NCI-H526 (cell line): ENCODE results near the gene SEMA5B.

ENCODE experiments used
- DNase-seq, 2 experiments: peaks; one replicate each; lab custom pipeline; 2025; lab: John Stamatoyannopoulos, UW

Gene SEMA5B

DNA sequence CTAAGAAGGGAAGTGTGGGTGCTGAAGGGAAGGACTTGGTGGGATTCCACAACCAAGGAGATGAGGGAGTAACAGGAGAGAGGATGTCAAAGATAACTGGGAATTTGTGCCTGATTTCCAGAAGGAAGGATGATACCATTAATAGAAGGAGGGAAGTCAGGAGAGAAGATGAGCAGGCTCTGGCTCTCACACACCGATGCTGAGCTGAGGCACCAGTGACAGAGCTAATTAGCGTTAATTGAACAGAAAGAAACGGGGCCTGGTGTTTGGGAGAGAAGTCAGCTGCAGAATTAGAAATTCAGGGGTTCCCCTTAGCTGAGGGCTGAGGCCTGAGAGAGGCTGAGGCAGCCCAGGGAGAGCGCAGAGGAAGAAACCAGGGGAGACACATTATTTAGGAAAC, 27.4 kb upstream of the SEMA5B start:
- no peak for DNase-seq

DNA sequence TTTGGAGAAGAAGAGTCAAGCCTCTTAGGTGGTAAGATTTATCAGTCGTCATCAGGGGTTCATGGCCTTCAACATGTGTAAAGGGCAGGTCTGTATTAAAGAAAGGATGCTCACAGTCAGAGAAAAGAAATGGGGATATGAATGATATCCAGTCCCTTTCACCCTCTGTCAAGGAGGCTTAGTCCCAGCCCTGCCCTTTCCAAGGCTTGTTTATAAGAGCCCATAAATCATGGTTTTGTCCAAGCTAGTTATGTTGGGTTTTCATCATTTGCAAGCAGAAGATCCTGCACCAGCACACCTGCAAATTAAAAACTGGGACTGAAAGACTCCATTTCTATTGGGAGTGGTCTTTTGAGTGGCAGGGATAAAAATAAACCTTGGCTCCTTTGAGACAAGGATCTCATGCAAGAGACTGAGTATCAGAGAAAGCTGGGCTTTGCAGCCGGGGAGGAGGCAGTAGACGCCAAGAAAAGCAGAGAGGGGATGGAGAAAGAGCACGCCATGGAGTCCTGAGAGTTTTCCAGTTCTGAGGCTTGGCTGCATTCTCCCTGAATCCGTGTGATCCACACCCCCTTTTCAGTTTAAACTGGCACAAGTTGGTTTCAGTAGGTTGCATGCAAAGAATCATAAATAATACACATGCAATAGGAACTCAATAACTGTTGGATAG, 26.7 kb upstream of the SEMA5B start:
- no peak for DNase-seq

DNA sequence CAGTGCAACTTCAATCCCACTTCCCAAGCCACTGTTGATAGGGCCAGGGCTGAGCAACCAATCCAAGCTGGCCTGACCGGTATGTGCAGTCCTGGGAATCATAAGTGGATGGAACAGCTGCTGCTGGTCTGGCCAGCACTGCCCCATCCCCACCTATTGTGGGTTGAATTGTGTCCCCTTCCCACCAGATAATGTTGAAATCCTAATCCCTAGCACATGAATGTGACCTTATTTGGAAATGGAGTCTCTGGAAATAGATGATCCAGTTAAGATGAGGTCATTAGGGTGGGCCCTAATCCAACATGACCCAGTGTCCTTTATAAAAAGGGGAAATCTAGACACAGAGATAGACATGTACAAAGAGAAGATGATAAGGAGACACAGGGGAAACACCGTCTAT, 25.5 kb upstream of the SEMA5B start:
- no peak for DNase-seq

DNA sequence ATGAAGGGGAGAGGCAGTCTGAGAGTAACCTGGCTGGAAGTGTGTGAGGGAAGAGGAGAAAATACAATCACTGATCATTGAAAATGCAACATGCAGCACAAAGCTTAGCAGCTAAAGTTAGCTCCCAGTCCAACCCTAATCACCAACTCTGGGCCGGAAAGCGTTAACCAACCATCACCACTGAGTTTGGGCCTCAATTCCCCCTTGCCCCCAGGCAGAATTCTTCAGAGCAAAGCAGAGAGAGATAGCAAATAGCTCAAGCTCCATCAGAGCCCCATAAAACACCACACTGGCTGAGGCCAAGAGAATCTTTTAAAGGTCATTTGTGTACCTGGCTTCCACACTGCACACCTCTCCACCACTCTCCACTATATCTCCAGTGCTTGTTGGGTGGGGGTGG, 23.1 kb upstream of the SEMA5B start:
- DNase-seq, result no peak

DNA sequence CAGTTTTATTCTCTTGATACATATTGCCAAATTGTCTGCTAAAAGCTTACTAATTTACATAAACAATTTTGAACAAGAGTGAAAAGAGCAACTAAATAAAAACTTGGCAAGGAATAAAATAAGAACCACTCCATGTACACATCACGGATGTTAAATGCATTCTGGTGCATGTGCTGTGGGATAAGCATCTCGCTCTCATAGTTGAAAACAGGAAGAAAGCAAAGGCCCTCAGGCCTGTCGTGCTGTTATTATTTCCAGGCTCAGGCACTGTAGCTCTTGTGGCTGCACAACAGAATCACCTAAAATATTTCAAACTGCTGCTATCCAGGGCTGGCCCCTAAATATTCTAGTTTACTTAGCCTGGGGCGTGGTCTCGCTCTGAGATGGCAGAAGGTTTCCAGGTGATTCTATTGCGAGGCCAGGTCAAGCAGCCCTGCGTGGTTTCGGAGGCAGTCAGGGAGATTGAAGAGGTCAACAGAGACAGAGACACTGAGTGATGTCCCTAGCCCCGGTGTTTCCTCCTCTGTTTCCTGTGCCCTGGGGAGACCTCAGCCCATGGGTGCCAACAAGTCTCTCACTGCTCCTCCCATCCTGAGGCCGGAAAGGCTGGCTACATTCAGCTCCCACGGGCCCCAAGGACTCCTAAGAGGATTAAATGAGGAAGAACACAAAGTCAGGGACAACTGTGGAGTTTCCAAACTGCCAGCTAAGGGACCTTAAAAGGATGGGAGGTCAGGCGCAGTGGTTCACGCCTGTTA, 21.1 kb upstream of the SEMA5B start:
- DNase-seq, result no peak

DNA sequence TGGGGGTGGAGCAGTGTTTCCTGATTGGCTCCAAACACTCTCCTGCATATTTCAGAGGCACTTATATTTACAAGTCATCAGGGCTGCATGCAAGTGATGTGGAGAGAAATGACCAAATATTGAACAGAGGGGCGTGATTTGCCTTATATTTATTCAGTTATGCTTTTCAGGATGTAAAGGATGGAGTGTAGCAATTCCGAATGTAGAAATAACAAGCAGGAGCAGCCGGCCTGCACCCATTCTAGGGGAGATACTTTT, 19.4 kb upstream of the SEMA5B start:
- no peak for DNase-seq

DNA sequence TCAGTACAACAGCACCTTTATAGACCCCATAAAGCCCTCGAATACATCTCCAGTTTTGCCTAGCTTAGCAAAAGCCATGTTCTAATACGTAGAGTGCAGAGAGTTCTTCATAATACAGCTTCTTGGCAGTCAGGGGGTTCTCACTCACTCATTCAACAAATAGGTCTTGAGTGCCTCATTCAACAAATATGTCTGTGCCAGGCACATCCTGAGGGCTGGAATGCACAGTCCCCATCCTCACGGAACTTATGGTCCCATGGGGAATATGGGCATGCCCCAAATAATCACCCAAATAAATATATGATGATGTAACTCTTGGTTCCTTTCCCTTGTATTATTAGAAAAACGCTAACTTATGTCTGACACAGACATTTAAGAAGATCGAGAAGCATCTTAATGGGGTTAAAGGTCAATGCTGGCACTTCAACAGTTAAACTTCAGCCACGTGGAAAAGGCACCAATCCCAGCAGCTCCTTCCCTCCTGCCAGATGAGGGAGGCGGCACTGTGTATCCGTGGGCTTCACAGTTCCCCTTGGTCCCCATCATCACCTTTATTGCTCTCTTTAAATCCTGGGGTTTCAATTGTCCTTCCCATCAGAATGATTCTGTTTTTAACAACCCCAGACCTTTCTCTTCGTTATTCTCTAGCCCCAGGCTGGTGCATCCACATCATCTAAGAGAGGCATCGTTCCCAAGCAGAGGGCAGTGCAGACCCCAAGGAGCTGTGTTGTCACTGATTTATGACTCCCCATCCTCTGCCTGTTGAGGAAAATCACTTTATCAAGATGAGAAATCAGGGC, 18.9 kb upstream of the SEMA5B start:
- no peak for DNase-seq

DNA sequence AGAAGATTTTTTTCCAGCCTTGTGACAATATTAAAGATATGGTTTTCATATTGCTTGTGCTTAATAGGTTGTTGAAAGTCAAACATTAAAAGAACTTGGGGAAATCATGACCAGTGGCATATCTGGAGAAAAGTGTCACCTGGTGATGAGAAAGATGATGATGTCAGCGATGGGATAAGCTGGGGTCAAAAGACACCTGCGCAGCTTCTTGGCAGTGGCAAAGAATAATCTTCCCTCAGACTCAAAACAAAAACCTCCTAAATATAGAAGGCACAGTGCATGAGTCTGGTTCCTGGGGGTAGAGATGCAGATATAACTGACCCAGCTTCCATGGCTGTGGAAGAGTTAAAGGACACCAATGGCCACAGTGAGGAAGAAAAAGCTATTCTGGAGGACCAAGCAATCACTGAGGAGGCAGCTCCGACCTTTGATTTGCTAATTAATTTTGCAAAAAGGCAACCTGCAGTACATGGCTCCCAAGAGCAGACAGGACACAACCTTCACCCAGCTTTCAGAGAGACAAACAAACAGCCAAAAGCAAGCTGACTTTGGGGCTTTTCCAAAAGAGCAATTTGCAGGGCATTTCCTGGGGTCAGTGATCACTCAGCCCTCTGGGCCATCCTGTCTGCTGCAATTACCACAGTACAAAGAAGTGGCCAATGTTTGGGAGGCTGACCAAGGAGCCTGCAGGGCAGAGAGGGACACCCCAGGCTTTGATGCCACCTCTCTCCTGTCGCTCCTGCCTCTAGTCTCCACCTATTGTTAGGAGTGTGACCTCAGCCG, 17.6 kb upstream of the SEMA5B start:
- no peak for DNase-seq

DNA sequence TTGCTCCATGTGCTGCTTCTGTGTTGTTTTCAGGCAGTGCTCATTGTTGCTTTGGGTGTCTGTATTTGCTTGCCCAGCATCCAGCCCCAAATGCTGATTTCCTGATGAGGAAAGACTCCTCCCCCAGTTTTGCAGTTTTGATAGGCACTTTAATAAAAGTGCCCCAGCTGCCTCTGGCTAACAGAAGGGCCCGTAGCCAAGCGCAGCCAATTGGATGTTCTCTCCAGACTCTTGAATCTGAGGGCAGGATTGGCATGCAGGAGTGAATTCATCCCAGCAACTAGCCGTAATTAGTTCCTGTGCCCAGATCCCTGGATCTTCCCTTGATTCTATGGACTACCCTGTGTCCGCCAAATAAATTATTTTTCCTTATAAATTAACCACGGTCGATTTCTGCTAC, 14.8 kb upstream of the SEMA5B start:
- no peak for DNase-seq

DNA sequence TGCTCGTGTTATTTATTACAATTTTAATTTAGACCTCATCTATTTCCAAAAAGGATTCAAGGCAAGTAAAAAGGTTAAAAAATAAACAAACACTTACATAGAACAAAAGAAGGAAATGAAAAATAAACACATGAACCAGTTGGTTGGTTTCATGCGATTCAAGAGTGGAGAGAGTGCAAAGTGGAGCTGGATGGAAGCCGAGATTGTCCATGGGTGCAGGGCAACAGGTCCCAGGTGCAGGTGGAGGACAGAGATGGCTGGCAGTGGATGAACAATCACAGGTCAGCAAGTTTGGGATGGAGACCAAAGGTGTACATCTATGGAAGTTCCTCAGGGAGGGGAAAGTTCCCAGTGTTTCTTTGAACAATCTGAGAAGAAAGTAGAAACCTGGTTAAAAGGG, 11.6 kb upstream of the SEMA5B start:
- DNase-seq, result no peak

DNA sequence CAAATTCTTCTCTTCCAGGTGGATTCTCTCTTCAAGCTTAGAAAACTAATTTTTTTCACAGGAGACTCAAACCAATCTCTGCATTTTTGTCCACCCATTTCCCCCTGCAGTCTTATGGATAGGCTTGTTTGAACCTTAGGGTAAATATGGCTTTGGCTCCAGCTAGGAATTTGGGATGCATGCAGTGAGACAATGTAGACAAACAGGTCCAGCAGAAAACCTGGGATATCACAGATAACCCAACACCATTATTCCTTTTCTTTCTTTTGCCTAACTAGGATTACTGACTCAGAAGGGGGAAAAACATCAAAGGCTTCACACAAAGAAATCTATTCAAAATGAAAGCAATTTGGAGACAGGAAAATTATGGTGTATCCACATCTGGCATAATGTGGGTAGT, 11.2 kb upstream of the SEMA5B start:
- DNase-seq, result no peak

DNA sequence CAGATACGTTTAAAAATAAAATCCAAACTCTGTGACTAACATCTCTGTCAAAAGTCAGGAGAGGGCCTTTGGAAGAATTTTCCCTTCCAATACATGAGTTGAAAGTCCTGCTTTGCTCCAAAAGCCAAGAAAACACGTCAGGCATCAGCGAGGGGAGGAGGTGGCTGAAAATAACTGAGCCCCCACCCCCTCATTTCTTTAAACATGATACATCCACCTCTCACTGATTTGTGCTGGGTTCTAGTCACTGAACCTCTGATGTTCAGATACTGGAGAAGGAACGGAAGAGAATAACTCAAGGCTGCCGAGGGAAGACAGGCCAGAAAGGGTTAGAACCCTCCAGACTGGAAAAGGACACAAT, 9.4 kb upstream of the SEMA5B start:
- DNase-seq, result no peak

DNA sequence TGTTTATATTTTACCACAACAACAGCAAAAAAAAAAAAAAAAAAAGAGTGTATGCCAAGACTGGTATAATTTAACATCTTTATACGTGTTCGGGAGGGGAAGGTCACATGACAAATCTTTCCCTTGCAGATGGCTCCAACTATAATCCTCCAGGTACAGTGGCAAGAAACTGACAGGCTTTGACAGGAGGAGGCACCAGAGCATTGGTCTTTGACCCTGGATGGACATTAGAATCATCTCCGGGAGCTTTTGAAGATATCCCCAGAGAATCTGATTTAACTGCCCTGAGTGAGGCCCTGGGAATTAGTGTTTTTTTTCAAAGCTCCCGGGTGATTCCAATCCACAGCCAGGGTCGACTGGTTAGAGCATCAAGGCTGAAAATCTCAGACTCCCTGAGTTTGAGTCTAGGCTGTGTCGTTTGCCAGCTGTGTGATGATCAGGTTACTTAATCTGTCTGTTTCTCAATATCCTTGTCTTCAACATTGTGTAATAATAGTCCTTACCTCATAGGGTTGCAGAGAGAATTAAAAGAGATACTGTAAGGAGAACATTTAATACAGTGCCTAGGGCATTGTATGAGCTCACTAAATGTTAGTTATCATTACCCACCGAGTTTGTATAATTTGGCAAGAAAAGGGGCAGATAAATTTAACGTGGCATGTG, 8.9 kb upstream of the SEMA5B start:
- DNase-seq, result no peak

DNA sequence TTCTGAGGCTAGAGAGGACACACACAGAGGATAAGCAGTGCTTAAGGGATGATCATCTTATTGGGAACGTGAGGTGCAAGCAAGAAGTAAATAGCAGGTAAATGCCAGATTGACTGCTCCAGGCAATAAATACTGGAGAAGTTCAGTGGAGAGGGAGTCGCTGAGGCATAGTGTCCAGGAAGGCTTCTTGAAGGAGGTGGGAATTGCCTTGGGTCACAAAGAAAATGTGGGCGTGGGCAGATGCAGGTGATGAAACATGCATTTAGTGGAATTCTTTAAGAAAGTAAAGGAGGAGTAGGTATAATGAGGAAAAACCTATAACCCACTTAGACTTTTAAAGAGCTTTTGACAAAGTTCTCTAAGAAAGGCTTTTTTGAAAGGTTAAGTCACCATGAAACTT, 7.4 kb upstream of the SEMA5B start:
- no peak for DNase-seq

DNA sequence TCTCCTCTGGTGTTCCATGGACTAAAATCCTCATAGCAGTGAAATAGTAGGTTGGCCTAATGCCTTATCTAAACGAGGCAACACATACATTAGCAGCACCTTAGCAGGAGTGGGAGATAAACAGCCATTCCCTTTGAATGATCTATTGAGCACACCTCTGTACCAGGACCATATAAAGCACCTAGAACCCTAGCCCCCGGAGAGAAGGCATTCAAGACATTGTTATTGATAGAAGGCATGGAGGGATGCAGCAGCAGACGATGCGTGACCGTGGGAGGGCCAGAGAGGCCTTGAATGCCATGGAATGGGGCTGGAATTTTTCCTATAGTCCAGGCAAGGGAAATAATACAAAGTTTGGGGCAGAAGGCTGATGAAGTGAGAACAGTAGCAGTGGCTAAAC, 6.6 kb upstream of the SEMA5B start:
- DNase-seq, result no peak

DNA sequence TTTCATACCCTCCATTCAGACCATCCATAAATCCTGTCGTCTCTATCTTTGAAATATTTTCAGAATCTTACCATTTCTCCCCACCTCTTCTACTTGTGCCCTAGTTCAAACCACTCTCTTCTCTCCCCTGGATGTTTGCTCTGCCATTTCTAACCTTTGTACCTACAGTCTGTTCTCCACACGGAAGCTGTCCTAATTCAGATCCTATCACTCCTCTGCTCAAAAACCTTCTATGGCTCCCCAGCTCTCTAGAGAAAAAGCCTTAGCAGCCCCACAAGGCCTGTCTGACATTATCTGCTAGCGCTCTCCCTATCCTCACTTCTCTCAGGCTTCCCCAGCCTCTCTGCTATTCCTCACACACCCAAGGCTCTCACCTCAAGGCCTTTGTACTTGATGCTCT, 4.5 kb upstream of the SEMA5B start:
- DNase-seq, result no peak

DNA sequence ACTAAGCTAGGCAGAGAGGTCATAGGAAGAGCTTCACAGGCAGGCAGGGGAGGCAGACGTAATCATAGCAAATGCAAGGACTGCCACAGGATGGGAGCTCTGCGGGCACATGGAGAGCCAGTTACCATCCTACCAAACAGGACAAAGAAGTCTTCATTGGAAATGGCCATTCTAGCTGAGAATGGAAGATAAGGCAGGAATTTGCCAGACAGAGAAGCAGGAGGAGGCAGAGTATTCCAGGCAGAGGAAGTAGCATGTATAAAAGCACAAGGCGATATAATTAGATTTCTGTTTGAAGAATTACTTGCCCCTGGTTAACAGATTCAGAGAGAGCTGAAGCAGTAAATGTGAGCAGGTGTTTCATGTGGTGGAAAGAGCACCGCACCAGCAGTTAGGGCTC, 3.5 kb upstream of the SEMA5B start:
- DNase-seq, result no peak

DNA sequence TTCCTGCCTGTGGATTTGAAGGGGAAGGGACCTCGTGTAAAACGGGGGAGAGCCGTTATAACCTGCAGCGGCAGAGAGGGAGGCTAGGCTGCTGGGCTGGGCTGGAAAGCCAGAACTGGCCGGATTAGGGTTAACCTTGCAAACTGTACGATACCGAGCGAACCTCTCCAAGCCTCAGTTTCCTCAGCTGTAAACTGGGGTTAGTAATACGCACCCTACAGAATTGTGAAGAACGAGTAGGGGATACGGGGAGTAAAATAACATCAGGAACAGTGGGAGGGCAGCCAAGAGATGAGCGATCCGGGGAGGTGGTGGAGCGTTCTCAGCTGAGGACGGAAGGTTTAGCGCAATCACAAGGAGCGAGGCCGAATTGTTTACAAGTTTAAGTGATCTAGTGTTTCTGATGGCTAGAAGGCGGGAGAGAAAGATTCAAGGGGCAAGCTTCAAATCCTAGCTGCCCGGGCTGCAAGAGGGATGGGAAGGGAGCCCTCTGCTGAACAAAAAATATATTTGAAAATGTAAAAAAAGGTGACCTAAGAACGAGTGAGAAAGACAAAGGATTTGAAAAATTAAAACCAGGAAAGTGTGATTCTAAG, 768 bp upstream of the SEMA5B start:
- peak; percentile 34 to 77 for DNase-seq

DNA sequence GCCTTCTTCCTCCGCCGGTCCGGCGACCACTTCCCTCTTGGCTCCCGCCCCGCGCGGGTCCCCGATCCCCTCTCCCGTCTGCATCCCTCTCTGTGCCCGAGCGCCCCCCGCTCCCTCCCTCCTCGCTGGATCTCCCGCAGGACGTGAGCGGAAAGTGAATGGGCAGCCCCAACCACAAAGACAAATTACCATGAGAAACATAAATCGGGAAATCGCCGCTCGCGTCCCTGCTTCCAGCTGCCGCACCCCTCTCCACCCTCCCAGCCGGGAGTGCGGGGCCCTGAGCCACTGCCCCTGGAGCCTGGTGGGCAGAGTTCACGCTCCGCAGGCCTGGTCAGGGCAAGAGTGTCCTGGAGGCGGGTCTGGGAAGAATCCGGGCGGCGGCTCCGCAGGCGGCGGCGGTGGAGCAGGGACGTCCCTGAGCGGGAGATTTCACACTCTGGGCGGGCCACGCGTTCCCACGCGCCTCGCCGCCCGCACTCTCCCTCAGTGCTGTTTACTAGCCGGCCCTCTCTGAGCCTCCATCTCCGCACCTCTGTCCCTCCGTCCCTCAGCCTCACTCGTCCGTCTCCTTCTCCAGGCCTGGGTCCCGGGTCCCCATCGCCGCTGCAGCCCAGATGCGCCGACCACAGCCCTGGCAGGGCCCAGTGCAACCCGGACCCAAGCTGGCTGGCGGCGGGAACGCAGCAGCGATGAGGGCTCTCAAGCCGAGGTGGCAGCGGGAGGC, 835 bp downstream of the SEMA5B start:
- DNase-seq, result peak; percentile 13 to 83

DNA sequence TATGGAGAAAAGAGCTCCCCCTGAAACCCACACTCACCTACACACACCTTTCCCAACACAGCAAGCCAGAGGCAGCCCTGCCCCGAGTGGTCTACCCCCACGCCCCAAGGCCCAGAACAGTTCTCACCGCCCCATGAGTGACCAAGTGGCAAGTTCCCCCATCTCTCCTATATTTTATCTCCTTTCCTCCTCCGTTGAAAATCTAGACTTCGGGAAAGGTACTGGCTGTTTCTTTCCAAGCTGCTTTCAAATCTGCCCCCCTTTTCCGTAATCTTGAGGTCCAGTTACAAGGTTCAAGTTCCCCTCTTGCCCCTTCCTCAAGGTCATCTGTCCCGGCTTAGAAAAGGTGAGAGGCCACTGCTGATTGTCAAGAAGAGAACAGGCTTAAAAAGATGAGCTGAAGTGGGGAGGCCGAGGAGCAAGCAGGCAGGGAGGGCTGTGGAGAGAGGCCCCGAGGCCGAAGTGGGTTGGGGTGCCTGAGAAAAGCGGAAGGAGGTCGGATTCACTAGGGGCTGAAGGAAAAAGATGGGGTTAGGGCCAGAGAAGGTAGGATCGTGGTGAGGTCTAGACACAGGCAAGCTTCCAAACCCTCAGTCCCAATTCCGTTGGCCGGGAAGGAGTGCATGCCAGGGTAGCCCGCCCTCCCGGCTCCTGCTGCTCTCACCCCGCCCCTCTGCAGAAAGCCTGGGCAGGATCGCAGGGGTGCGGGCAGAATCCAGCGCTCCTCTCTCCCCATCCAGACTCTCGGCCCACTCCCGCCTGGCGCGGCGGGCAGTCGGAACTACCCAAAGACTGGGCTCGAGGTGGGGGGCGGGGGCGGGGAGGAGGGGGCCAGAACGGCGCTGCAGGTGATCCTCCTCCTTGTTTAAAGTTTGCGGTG, 1.7 kb downstream of the SEMA5B start:
- DNase-seq, result peak in 1 of 2 experiments; percentile 73
